HG02588 (cell line): ENCODE measurements around the gene QSOX2.
A peak's percentile ranks its signal among the peaks of the same experiment; 100 is the strongest.

ENCODE experiments used
- ATAC-seq: cut with Tn5 transposase; IDR thresholded peaks from one replicate; pipeline ENCODE4 v1.9.1; 2021; ENCODE audit warnings: mild to moderate bottlenecking, moderate library complexity; ENCODE audit not compliant: unreplicated experiment

The QSOX2 gene

DNA sequence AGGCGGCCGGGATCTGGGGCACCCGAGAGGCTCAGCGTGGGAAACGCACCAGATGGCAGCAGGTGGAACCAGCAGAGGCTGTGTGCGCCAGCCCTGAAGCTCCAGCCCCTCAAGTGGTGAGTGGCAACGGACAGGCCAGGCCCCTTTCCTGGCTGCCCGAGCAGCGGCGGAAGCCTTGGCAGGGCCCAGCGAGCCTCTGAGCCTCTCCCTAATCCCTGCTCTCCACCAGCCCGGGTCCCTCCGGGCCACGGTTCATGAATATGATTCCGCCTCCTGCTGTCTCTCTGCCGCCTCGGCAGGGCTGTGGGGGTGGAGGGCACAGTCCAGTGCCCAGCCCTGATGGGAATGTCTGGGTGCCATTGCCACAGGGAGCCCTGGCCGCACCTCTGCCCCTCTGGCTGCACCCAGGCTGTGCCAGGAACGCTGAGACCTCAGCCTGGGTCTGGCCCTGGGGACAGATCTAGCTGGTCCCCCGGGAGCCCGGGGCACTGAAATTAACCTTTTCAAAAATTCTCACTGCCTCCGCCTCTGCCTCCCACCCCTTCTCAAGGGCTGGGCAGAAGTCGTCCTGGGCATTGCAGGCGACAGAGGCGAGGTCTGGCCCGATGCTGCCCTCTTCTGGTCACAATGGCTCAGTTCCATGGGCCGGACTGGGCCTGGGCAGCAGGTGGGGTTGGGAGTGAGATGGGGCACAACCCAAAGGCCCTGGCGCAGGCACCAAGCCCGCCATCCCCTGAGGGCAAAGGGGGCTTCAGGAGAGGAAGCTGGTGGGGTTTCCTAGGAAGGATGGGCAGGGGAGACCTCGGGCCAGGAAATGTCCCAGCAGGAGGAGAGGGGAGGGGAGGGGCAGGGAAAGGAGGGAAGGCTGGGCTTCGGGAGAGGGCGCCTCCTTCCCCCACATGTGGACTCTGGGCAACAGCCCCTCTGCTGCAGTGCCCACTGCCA lies 38.0 kb upstream of the QSOX2 start:
- peak; percentile 65 for ATAC-seq

DNA sequence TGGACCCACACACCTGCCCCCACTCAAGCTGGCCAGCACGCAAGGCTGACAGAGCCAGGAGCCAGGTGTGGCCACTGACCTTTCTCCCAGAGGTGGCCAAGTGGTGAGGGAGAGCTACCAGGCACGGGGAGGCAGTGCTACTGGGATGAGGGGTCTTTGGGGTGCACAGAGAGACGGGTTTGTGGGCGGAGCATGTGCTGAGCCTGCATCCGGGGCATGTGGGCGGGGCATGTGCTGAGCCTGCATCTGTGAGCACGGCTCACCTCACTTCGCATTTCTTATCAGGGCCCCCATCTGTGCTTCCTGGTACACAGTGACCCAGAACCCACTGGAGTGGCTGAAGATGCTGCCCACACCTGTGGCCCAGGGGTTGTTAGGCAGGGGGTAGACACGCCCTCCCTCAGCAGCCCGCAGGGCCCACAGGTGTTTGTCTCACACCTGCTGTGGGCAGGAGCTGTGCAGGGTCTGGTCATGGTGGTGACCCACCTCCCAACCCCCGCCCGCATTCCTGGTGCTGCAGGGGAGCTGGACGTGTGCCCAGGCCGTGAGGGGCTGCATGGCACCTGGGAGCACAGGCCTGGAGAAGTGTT lies 36.8 kb upstream of the QSOX2 start:
- no peak for ATAC-seq

- no peak for ATAC-seq
Measured at GRCh38 chr9:136281421-136282271, 36.0 kb upstream of the QSOX2 start.

GRCh38 chr9:136280535-136281315 lies 35.1 kb upstream of the QSOX2 start:
- no peak for ATAC-seq

GRCh38 chr9:136279471-136279870 lies 33.9 kb upstream of the QSOX2 start:
- ATAC-seq = no peak

GRCh38 chr9:136278894-136279293 lies 33.3 kb upstream of the QSOX2 start:
- no peak for ATAC-seq

GRCh38 chr9:136278221-136278620 lies 32.6 kb upstream of the QSOX2 start:
- no peak for ATAC-seq

DNA sequence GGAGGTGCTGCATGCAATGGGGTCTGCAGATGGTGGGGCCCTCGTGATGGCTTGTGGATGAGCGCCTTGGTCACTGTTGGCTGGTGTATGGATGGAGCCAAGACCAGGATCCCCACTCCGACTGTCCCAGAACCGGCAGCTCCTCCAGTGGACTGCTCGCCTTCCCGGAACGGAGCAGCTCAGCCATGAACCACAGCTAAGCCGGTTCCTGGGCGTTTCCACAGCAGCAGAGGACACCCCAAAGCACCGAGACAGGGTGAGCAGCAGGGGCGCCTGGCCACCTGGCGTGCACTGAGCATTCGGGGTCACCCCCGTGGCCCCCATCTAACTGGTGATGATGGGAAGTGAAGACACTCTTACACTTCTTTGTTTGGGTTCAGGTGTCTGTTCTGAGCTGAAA lies 32.1 kb upstream of the QSOX2 start:
- ATAC-seq = no peak

GRCh38 chr9:136276716-136277115 lies 31.1 kb upstream of the QSOX2 start:
- ATAC-seq = no peak

GRCh38 chr9:136275655-136276429 lies 30.2 kb upstream of the QSOX2 start:
- no peak for ATAC-seq

GRCh38 chr9:136274786-136275654 lies 29.4 kb upstream of the QSOX2 start:
- no peak for ATAC-seq

- ATAC-seq = no peak
Measured at GRCh38 chr9:136273921-136274785, 28.5 kb upstream of the QSOX2 start.

DNA sequence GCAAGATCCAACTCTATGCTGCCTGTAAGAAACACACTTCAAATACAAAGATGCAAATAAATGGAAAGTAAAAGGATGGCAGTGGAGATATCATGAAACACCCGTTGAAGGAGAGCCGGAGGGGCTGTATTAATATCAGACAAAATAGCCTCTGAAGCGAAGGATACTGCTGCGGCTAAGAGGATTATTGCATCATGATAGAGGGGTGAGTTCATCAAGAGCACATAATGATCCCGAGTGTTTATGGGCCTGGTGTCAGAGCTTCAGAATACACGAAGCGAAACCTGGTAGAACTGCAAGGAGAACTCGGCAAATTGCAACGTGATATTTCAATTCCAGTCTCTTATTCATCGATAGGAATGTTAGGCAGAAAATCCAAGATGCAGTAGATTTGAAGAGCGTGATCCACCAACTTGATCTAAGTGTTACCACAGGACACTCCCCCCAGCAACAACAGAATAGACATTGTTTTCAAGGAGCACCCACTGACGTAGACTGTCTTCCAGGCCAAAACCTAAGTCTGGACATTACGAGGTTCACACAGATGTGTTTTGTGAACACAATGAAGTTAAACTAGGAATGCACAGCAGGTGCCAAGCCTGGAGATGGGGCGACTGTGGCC lies 27.7 kb upstream of the QSOX2 start:
- ATAC-seq = no peak

DNA sequence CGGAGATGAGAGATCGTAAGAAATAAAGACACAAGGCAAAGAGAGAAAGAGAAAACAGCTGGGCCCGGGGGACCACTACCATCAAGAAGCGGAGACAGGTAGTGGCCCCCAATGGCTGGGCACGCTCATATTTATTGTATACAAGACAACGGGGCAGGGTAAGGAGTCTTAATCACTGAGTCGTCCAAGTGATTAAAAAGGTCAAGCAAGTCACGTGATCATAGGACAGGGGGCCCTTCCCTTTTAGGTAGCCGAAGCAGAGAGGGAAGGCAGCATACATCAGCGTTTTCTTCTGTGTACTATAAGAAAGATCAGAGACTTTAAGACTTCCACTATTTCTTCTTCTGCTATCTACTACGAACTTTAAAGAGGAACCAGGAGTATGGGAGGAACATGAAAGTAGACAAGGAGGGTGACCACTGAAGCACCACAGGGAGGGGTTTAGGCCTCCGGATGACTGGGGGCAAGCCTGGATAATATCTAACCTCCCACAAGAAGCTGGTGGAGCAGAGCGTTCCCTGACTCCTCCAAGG lies 24.6 kb upstream of the QSOX2 start:
- ATAC-seq = no peak

DNA sequence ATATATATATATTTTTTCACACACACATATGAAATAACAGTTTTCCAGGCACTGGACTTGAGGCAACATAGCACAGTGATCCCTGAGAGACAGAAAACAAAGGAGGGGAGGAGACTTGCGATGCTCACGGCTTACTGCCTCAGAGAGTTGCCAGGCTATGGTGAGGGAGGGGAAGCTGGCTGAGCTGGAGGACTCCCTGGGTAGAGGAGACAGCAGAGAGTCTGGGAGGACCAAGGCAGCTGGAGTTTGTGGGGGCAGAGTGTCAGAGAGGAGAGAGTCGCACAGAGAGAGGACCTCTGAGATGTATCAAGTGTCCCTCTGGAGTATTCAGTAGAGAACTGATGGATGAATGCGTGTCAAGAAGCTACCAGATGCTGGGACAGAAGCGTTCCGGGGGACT lies 23.1 kb upstream of the QSOX2 start:
- no peak for ATAC-seq

- ATAC-seq = no peak
Measured at GRCh38 chr9:136268318-136268717, 22.7 kb upstream of the QSOX2 start.
